K562 (cell line): ENCODE measurements around the gene SLC10A3. TPM values are rescaled to one million over a fixed set of nuclear protein-coding genes. Genes with fewer than 3 reads are reported as not detected.

Experiments
- ASH1L ChIP-seq: fragments of 450-650 bp; IDR thresholded peaks from 2 replicates; pipeline ENCODE4 v1.6.1; 2018; ENCODE audit warnings: borderline replicate concordance, mild to moderate bottlenecking, low read depth; ENCODE audit not compliant: partially characterized antibody
- BHLHE40 ChIP-seq: IDR thresholded peaks from 2 replicates; pipeline ENCODE4 v1.6.1; 2011; ENCODE audit warnings: low read length, improper control_type of control experiment
- CBFB ChIP-seq: sonication (generic); formaldehyde crosslinking; IDR thresholded peaks from 2 replicates; pipeline ENCODE4 v1.4.0; 2020; ENCODE audit warnings: mild to moderate bottlenecking, missing genetic modification reagents
- CHD4 ChIP-seq: fragments of 200-600 bp; sonication (generic); IDR thresholded peaks from 3 replicates; pipeline ENCODE4 v1.6.1; 2012; ENCODE audit warnings: low read depth, mild to moderate bottlenecking, mixed read lengths, low read length, inconsistent platforms; ENCODE audit not compliant: insufficient read depth, insufficient replicate concordance, poor library complexity, severe bottlenecking
- DNMT1 ChIP-seq: fragments of 450-650 bp; IDR thresholded peaks from 2 replicates; pipeline ENCODE4 v1.6.1; 2016; ENCODE audit warnings: antibody characterized with exemption, mild to moderate bottlenecking
- E2F3 ChIP-seq: fragments of 250-450 bp; sonication (Bioruptor Pico); IDR thresholded peaks from 2 replicates; pipeline ENCODE4 v1.4.0; 2020; ENCODE audit warnings: mild to moderate bottlenecking
- GATA2 ChIP-seq: sonication (generic); formaldehyde crosslinking; IDR thresholded peaks from 2 replicates; pipeline ENCODE4 v1.4.0; 2020; ENCODE audit warnings: mild to moderate bottlenecking, missing genetic modification reagents
- KAT8 ChIP-seq: fragments of 450-650 bp; IDR thresholded peaks from 2 replicates; pipeline ENCODE4 v1.6.1; 2016; ENCODE audit warnings: low read depth, mild to moderate bottlenecking
- KLF16 ChIP-seq: IDR thresholded peaks from 2 replicates; pipeline ENCODE4 v1.6.1; 2016; ENCODE audit warnings: antibody characterized with exemption
- MCM5 ChIP-seq: fragments of 450-650 bp; IDR thresholded peaks from 2 replicates; pipeline ENCODE4 v1.6.1; 2016; ENCODE audit warnings: low read depth
- NBN ChIP-seq: fragments of 450-650 bp; IDR thresholded peaks from 2 replicates; pipeline ENCODE4 v1.6.1; 2016; ENCODE audit warnings: low read depth, mild to moderate bottlenecking
- PCBP2 ChIP-seq: fragments of 200-400 bp; formaldehyde crosslinking; IDR thresholded peaks from 2 replicates; pipeline ENCODE4 v1.6.1; 2018; ENCODE audit warnings: low read length, low read depth, mild to moderate bottlenecking, moderate library complexity; ENCODE audit not compliant: poor library complexity, severe bottlenecking
- PHTF2 ChIP-seq: fragments of 250-450 bp; sonication (Bioruptor Pico); IDR thresholded peaks from 2 replicates; pipeline ENCODE4 v1.5.0; 2021; ENCODE audit warnings: mild to moderate bottlenecking
- SP1 ChIP-seq: sonication (generic); formaldehyde crosslinking; IDR thresholded peaks from 2 replicates; pipeline ENCODE4 v1.8.1; 2022; ENCODE audit warnings: mild to moderate bottlenecking, missing genetic modification reagents
- SRSF9 ChIP-seq: fragments of 200-400 bp; formaldehyde crosslinking; IDR thresholded peaks from 2 replicates; pipeline ENCODE4 v1.6.1; 2017; ENCODE audit warnings: low read depth, low read length, borderline replicate concordance
- TEAD2 ChIP-seq: fragments of 450-650 bp; IDR thresholded peaks from 2 replicates; pipeline ENCODE4 v1.6.1; 2016; ENCODE audit warnings: missing genetic modification characterization, control low read depth, missing compliant biosample characterization
- ZBED1 ChIP-seq: IDR thresholded peaks from 2 replicates; pipeline ENCODE4 v1.6.1; 2014
- ZC3H8 ChIP-seq: fragments of 450-650 bp; IDR thresholded peaks from 2 replicates; pipeline ENCODE4 v1.6.1; 2017
- ZFPM2 ChIP-seq: fragments of 250-450 bp; sonication (Bioruptor Pico); IDR thresholded peaks from 2 replicates; pipeline ENCODE4 v1.5.1; 2022; ENCODE audit warnings: mild to moderate bottlenecking
- ZNF24 ChIP-seq: fragments of 450-650 bp; IDR thresholded peaks from 2 replicates; pipeline ENCODE4 v1.6.1; 2016
- ZNF507 ChIP-seq: conservative IDR thresholded peaks from 2 replicates; pipeline ENCODE4 v1.6.1; 2017; ENCODE audit warnings: missing genetic modification characterization, missing compliant biosample characterization
- ZNF77 ChIP-seq: fragments of 250-450 bp; sonication (Bioruptor Pico); IDR thresholded peaks from 2 replicates; pipeline ENCODE4 v1.5.0; 2020
- ZNF830 ChIP-seq: fragments of 250-450 bp; sonication (Bioruptor Pico); IDR thresholded peaks from 2 replicates; pipeline ENCODE4 v1.5.0; 2021; ENCODE audit warnings: mild to moderate bottlenecking
- polyA plus RNA-seq, 8 experiments: library from polyadenylated mRNA; depleted of rRNA in 4 of 8; stranded (reverse) in 5 of 8; unstranded in 3 of 8; fragments of >200 nt; fragmentation: Nextera tagmentation in 2 of 8; fragmentation: Illumina TruSeq in 1 of 8; extraction: Ambion mirVana in 2 of 8; extraction: Trizol in 1 of 8; gene quantifications; 2 replicates each; pipeline versions ENCODE4 v1.2.1 to v1.2.3, GENCODE V29; 2011 to 2014; ENCODE audit warnings: inconsistent platforms in 1 of 8, missing spikeins in 1 of 8
- total RNA-seq, 7 experiments: library from RNA; depleted of rRNA in 6 of 7; stranded (reverse); fragments of >200 nt in 6 of 7; fragmentation: Illumina TruSeq in 2 of 7; extraction: Trizol in 2 of 7; gene quantifications; 2 replicates each; pipeline versions ENCODE4 v1.2.1 to v1.2.3, GENCODE V29; 2011 to 2021; ENCODE audit warnings: low replicate concordance in 1 of 7
- TF ChIP-seq, protein P1 (sequence below): fragments of 250-450 bp; sonication (Bioruptor Pico); IDR thresholded peaks from 2 replicates; pipeline ENCODE4 v1.4.0; 2020; ENCODE audit warnings: mild to moderate bottlenecking
- TF ChIP-seq, protein P2 (sequence below): IDR thresholded peaks from 3 replicates; pipeline ENCODE4 v1.6.1; 2011; ENCODE audit warnings: borderline replicate concordance, mild to moderate bottlenecking, moderate library complexity; ENCODE audit not compliant: insufficient read length; ENCODE audit errors: extremely low read depth
- TF ChIP-seq, protein P3 (sequence below), 3 experiments: IDR thresholded peaks in 2 of 3; conservative IDR thresholded peaks in 1 of 3; 2 replicates each; pipeline ENCODE4 v1.5.1; 2011 to 2012; ENCODE audit warnings: low read length in 3 of 3, mild to moderate bottlenecking in 3 of 3, control low read depth in 2 of 3, improper control_type of control experiment in 1 of 3, inconsistent platforms in 1 of 3, low read depth in 1 of 3, mixed read lengths in 1 of 3, moderate library complexity in 1 of 3; ENCODE audit not compliant: insufficient read depth in 2 of 3

SLC10A3 gene
- total and polyA plus RNA-seq, 9 of the 15 experiments (the other 6 are each of a cell fraction or from before 2014, with no cell fraction given), result 5.2 to 30.6 (median 16.7) TPM

DNA sequence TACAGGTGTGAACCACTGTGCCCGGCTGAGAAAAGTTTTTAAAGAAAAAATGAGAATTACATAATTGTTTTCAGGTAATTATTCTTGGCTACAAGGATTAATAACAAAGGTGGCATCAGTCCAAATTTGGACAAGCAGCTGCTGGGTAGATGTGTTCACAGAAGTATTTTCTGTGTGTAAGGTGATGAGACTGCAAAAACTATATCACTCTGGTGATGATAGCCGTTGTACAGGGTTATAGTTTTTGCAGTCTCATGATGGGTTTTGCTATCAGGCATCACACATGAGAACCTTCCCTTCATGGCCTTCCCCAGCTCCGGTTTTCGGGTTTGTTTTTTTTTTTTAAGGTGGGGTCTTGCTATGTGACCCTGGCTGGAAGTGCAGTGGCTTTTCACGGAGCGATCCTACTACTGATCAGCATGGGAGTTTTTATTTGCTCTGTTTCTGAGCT, 5.1 kb upstream of the SLC10A3 start (continued):
- TF ChIP-seq CBFB (CRISPR knock-in tag) (no peak), ZNF77 (CRISPR knock-in tag) (no peak), ZC3H8 (no peak), ZFPM2 (no peak), PHTF2 (CRISPR knock-in tag) (no peak), TEAD2 (tag) (no peak), KAT8 (no peak), DNMT1 (no peak), KLF16 (peak; percentile 62; the same call in 1 of the 2 replicates), ZNF830 (CRISPR knock-in tag) (no peak), MCM5 (no peak), E2F3 (no peak), ZBED1 (no peak), ZNF24 (no peak), ASH1L (no peak), ZNF507 (tag) (no peak), PCBP2 (no peak), BHLHE40 (no peak), SRSF9 (no peak), SP1 (CRISPR knock-in tag) (no peak), GATA2 (CRISPR knock-in tag) (peak; percentile 55; the same call in 1 of the 2 replicates), CHD4 (no peak), NBN (peak; percentile 53)
- TF ChIP-seq, protein P1, sequence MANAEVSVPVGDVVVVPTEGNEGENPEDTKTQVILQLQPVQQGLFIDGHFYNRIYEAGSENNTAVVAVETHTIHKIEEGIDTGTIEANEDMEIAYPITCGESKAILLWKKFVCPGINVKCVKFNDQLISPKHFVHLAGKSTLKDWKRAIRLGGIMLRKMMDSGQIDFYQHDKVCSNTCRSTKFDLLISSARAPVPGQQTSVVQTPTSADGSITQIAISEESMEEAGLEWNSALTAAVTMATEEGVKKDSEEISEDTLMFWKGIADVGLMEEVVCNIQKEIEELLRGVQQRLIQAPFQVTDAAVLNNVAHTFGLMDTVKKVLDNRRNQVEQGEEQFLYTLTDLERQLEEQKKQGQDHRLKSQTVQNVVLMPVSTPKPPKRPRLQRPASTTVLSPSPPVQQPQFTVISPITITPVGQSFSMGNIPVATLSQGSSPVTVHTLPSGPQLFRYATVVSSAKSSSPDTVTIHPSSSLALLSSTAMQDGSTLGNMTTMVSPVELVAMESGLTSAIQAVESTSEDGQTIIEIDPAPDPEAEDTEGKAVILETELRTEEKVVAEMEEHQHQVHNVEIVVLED (CRISPR knock-in tag), result no peak
- TF ChIP-seq, protein P2, sequence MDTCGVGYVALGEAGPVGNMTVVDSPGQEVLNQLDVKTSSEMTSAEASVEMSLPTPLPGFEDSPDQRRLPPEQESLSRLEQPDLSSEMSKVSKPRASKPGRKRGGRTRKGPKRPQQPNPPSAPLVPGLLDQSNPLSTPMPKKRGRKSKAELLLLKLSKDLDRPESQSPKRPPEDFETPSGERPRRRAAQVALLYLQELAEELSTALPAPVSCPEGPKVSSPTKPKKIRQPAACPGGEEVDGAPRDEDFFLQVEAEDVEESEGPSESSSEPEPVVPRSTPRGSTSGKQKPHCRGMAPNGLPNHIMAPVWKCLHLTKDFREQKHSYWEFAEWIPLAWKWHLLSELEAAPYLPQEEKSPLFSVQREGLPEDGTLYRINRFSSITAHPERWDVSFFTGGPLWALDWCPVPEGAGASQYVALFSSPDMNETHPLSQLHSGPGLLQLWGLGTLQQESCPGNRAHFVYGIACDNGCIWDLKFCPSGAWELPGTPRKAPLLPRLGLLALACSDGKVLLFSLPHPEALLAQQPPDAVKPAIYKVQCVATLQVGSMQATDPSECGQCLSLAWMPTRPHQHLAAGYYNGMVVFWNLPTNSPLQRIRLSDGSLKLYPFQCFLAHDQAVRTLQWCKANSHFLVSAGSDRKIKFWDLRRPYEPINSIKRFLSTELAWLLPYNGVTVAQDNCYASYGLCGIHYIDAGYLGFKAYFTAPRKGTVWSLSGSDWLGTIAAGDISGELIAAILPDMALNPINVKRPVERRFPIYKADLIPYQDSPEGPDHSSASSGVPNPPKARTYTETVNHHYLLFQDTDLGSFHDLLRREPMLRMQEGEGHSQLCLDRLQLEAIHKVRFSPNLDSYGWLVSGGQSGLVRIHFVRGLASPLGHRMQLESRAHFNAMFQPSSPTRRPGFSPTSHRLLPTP, result no peak
- TF ChIP-seq, protein P3, sequence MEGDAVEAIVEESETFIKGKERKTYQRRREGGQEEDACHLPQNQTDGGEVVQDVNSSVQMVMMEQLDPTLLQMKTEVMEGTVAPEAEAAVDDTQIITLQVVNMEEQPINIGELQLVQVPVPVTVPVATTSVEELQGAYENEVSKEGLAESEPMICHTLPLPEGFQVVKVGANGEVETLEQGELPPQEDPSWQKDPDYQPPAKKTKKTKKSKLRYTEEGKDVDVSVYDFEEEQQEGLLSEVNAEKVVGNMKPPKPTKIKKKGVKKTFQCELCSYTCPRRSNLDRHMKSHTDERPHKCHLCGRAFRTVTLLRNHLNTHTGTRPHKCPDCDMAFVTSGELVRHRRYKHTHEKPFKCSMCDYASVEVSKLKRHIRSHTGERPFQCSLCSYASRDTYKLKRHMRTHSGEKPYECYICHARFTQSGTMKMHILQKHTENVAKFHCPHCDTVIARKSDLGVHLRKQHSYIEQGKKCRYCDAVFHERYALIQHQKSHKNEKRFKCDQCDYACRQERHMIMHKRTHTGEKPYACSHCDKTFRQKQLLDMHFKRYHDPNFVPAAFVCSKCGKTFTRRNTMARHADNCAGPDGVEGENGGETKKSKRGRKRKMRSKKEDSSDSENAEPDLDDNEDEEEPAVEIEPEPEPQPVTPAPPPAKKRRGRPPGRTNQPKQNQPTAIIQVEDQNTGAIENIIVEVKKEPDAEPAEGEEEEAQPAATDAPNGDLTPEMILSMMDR (IDR thresholded peaks at IDR 0.05 in 2 of 3, conservative IDR thresholded peaks at IDR 0.05 in 1 of 3; ENCODE audit: insufficient read depth in 2 of 3, low read depth in 1 of 3, low read length in 3 of 3), result no peak
